Fibroblast of the conjunctiva (primary cell): ENCODE measurements around the gene LITAFD.
"Not testable (repeated sequence)": the region's sequence is repeated elsewhere in the genome, so short reads cannot be mapped to it uniquely, and the experiment has no call there.

Experiments
- DNase-seq: peaks from one replicate; pipeline ENCODE4 v3.0.0-alpha.2; 2010; ENCODE audit warnings: low read depth

The LITAFD gene

DNA sequence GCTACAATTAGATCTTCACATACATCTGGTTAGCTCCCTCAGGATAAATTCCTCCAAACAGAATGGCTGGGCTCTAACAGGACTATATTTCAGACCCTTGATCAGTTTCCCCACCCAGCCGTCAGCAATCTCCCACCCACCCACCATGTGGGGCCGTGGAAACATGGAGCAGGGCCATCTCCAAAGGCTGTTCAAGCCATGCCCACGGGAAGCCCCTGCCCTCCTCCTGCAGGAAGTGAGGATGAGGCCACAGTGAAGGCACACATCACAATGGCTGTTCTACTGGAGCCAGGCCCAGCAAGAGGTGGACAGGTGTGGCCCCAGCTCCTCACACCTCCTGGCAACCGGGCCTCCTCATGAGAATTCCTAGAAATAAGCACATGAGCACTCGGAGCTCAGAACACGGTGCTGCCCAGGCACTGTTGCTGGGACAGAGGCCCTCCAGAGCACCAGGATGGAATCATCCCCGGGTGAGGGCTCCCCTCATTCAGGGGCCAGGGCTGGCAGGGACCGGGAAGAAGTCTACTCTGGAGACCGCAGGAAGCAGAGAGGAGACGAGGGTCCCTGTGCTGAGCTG, at the start of gene LITAFD:
Gene LITAFD, plus strand, starts transcription at position 311 of the 577 bp plus-strand sequence. CDS start 2,005 bp downstream, outside the sequence.
- no peak for DNase-seq

DNA sequence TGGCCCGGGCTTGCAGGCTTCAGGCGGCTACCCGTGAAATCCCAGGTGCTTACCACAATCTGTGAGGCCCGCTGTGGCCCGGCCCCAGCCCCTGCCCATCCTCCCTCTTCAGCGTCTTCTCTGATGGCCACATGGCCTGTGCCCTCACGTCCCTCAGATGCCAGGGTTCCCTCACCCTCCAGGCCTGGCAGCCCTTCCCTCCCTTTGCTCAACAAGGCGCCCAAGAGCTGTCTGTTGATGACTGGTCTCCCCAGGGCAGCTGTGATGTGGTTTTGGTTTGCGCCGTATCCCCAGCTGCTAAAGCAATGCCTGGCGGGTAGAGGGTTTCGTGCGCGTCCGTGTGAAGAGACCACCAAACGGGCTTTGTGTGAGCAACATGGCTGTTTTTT, 49.4 kb upstream of the LITAFD start:
- no peak for DNase-seq

- DNase-seq: not testable (repeated sequence)
Measured at GRCh38 chr16:8836797-8837196, 45.4 kb upstream of the LITAFD start.

GRCh38 chr16:8837594-8837993, 44.6 kb upstream of the LITAFD start:
- DNase-seq: not testable (repeated sequence)

- not testable (repeated sequence) for DNase-seq
Measured at GRCh38 chr16:8842016-8842415, 40.1 kb upstream of the LITAFD start.

DNA sequence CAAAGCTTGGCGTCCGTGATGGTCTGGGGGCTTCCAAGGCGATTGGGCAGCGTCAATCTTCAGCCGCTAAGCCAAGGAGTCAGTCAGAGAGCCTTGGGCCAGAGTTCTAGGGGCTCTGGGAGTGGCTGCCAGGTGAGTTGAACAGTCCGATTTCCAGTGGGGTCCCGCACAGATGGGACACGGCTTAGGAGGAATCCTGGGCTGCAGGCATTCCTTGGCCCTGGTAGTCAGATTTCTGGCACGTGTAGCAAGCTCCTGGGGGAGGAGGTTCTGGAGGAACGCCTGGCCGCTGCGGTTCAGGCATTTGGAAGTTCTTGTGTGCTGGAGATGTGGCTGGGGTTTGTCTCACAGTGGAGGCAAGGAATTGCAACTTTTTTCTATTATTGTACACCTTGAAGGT, 38.9 kb upstream of the LITAFD start:
- DNase-seq: not testable (repeated sequence)

- no peak for DNase-seq
Measured at GRCh38 chr16:8845699-8846298, 36.4 kb upstream of the LITAFD start.

- no peak for DNase-seq
Measured at GRCh38 chr16:8846401-8846932, 35.7 kb upstream of the LITAFD start.

DNA sequence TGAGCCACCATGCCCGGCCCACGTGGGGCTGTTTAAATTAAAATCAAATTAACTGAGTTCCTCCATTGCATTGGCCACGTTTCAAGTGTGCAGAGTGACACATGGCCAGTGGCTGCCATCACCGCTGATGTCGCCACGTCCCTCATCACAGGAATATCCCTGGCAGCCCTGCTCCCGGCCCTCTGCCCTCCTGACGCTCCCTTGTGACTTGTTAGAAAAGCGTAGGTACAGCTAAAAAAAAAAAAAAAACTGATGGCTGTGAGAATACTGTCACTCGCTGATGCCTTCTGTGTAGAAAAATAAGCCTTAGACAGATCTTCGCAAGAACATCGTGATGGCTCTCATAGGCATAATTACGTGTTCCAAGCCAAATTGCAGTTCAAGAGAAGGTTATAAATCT, 35.0 kb upstream of the LITAFD start:
- DNase-seq: no peak

- DNase-seq: no peak
Measured at GRCh38 chr16:8847623-8848022, 34.5 kb upstream of the LITAFD start.

- DNase-seq: no peak
Measured at GRCh38 chr16:8848231-8848938, 33.8 kb upstream of the LITAFD start.

GRCh38 chr16:8848939-8849391, 33.2 kb upstream of the LITAFD start:
- no peak for DNase-seq

- no peak for DNase-seq
Measured at GRCh38 chr16:8849411-8850011, 32.6 kb upstream of the LITAFD start.

- no peak for DNase-seq
Measured at GRCh38 chr16:8850279-8850885, 31.8 kb upstream of the LITAFD start.

- DNase-seq: no peak
Measured at GRCh38 chr16:8851761-8852403, 30.3 kb upstream of the LITAFD start.

- no peak for DNase-seq
Measured at GRCh38 chr16:8852534-8852933, 29.6 kb upstream of the LITAFD start.

DNA sequence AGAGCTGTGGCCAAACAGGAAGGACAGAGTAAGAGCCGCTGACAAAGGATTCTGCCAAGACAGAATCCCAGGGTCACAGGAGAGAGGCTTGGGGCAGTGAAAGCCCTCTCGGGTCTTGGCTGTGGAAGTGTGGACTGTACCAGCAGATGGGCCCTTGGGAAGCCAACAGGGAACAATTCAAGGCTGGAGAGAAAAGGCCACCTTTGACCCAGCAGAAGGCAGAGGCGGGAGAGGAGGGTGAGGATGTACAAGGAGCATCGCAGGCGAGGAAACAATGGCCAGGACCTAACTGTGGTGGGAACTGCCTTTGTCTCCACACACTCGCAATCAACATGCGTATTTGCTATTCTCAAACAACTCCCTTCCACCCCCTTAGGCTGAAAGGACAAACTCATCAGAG, 29.0 kb upstream of the LITAFD start:
- DNase-seq: no peak

DNA sequence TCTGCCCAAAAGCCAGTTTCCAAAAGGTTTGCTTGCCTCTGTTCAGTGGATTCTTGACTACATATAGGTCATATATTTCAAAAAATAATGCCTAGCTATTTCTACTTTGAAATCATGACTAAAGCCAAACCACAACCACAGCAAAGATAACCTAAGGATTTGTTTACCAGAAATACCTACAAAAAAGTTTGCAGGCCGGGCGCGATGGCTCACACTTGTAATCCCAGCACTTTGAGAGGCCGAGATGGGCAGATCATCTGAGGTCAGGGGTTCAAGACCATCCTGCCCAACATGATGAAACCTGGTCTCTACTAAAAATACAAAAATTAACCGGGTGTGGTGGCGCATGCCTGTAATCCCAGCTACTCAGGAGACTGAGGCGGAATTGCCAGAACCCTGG, 28.5 kb upstream of the LITAFD start:
- DNase-seq: no peak

DNA sequence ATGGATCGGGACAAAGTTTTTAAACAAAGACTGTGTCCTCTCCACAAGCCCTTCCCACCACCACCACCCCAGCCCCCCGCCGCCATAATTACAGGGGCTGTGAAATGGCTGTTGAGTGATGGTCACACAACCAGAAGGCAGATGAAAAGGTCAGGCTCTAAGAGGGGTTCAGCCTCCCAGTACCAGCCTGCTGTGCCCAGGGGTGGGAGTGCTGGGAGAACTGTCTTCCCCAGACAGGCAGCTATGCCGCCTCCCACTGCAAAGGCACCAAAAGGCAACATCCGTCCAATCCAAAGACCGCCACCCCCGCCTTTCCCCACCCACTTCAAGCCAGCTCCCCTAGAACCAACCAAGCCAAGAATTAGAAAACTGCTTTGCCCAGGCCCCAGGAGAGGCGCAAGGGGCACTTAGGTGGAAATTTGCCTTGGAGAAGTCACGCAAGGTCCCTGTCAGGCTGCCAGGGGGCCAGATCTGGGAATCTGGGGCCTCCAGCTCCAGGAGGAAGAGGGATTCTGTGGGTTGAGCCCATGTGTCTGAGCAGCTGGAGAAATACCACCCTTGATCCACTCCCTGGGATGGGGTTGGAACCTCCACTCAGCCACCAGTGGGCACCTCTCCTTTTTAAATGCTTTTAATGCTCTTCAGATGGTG, 27.7 kb upstream of the LITAFD start:
- DNase-seq: no peak

GRCh38 chr16:8855051-8855786, 26.9 kb upstream of the LITAFD start:
- DNase-seq: no peak

GRCh38 chr16:8855972-8856371, 26.2 kb upstream of the LITAFD start:
- no peak for DNase-seq
